ENCODE results near the gene SCN7A.
"Not testable (repeated sequence)": the region's sequence is repeated elsewhere in the genome, so short reads cannot be mapped to it uniquely, and the experiment has no call there.

The SCN7A gene

DNA sequence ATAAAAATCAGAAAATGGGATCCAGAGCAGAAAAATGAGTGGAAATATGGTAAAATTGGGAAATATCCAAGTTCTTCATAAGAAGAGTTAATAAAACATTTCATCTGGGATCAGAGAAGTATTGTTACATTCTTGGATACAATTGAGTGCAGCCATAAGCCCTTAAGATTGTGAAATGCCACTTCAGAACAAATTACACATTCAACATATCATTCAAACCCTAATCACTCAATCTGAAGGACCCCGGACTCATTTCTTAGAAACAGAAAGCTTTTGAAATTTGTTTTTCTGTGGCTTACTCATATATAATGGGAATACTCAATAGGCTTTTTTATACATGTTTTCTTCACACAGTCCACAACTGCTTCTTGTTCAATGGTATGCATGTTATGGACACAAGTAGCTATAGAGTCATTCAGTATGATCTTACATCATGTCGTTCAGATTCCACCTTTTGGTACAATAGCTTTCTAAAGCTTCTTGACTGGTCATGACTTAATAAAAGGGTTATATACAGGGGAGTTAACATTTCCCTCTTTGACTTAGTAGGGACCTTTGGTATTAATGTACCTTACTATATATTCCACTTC, 39.9 kb downstream of the SCN7A start:
- no peak for DNase-seq (ENCODE audit: low spot score)

DNA sequence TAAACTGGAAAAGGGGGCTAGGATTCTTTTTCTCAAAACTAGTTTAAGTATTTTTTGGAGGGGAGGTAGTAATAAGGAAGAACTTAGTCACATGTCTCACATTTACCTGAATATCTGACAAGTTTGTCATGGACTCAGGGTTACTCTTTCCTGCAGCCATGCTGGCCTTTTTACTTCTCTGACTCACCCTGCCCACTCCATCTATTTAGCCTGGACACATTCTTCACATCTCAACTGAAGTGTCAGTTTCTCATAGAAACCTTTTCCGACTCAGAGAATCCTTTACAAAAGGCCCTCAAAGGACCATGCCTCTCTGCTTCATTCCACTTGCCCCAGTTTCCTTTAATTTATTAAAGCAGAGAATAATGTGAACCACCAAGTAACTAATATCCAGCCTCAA, 42.6 kb downstream of the SCN7A start:
- no peak for DNase-seq (ENCODE audit: low spot score)

DNA sequence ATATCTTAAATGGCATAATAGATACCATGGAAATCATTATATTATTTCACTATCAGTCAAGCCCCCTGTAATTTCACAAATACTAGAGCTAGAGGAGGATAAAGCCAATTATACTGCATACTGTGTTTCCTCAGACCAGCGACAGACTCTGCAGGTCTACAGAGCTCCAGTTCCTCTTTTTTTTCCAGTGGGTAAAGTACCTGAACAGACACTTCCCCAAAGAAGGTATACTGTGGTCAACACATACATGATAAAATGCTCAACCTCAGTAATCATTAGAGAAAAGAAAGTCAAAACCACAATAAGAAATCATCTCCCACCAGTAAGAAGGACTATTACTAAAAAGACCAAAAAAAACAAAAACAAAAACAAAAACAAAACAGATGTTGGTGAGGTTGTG, 44.6 kb downstream of the SCN7A start:
- no peak for DNase-seq (ENCODE audit: low spot score)

DNA sequence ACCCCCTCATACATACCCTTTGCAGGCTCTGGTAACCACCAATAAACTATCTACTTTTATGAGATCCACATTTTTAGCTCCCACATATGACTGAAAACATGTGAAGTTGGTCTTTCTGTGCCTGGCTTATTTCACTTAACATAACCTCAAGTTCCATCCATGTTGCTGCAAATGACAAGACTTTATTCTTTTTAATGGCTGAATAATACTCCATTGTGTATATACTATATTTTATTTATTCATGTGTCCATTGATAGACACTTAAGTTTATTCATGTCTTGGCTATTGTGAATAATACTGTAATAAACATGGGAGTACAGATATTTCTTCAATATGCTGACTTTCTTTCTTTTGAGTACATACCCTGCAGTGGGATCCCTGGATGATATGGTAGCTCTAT, 45.9 kb downstream of the SCN7A start:
- DNase-seq (ENCODE audit: low spot score) = no peak

DNA sequence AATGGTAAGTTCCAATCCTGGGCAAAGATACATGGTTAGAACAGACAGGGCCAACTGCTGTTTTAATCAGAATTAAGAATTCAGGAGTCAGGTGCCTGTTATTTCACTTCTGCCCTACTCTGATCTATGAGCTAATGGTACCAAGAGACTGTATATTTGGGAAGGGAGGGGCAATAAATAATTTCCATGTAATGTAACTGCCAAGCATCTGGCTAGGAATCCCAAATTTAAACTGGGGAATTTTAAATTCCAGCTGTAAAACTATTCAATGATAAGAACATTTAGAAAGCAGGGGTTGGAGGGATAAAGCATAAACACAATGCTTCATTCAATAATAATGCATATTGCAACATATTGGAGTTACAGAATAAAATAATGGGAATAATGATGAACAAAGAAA, 49.7 kb downstream of the SCN7A start:
- DNase-seq (ENCODE audit: low spot score) = no peak

DNA sequence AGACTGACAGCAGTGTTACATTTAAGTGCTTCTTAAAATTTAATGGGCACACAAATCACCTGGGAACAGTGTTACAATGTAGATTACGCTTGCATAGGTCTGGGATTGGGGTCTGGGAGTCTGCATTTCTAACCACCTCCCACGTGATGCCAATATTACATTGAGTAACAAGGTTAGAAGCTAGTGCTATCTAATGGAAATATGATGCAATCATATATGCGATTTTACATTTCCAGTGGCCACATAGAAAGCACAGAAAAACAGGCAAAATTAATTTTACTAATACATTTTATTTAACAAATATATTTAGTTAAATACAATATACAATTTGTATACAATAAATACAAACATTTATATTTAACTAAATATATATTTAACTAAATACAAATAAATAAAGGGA, 53.7 kb downstream of the SCN7A start:
- no peak for DNase-seq (ENCODE audit: low spot score)

DNA sequence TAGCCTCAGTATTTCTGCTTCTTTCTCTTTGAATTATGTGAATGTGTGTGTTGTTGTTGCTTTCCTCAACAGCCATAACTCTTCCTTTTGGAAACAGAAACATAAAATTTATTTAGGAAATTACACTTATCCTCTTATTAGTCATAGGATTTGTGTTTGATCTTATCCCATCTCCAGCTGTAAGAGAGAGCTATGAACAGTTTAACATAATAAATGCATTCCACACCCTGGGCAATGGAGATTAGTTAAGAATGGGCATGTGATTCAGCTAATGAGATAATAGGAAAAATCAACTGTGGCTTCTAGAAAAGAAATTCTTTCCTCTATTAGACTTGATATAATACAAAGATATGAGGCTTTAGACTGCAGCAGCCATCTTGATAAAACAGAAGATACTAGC, 55.0 kb downstream of the SCN7A start:
- no peak for DNase-seq (ENCODE audit: low spot score)

DNA sequence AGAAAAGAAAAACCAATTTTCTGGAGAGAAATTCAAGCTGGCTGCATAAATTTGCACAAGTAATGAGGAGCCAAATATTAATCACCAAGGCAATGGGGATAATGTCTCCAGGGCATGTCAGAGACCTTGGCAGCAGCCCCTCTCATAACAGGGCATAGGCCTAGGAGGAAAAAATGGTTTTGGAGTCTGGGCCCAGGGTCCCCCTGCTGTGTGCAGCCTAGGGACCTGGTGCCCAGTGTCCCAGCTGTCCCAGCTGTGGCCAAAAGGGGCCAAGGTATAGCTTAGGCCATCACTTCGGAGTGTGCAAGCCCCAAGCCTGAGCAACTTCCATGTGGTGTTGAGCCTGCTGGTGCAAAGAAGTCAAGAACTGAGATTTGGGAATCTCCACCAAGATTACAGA, 57.1 kb downstream of the SCN7A start:
- no peak for DNase-seq (ENCODE audit: low spot score)

DNA sequence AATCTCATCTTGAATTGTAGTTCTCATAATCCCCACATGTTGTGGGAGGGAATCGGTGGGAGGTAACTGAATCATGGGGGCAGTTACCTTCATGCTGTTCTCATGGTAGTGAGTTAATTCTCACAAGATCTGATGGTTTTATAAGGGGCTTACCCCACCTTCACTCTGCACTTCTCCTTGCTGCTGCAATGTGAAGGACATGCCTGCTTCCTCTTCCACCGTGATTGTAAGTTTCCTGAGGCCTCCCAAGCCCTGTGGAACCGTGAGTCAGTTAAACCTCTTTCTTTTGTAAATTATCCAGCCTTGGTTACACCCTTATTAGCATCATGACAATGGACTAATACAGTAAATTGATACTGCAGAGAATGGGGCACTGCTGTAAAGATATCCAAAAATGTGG, 57.9 kb downstream of the SCN7A start:
- no peak for DNase-seq (ENCODE audit: low spot score)

DNA sequence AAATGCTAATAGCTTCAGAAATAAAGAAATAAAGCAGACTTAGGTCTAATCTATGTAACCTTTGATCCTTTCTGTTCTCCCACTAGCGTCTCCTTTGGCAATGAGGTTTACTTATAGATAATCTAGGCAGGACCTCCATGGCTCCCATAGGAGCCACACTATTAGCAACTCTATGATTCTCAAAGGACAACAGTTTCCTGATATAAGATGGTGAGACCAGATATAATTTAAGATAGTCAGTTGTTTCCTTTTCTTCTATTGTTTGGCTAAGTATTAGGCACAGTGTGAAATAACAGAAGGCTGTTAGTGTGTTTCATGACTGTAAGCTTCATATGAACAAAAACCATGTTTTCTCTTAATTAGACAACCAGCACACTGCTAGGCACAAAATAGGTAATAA, 59.6 kb downstream of the SCN7A start:
- DNase-seq (ENCODE audit: low spot score) = no peak

DNA sequence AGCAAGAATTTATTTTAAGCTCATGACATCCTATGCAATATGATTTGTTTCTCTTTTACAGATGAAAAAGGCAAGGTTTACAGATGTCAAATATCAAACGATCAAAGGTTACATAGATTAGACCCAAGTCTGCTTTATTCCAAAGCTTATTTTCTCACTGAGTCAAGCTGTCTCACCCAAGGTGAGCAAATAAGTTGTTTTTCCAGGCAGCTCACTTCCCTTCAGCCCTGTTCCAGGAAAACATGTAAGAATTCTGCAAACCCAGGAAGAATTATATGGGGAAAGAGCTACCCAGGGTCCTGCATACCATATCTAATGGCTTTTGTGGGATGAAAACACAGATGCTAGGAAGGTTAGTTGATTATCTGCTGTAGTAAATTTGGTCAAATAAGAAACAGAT, 60.6 kb downstream of the SCN7A start:
- DNase-seq (ENCODE audit: low spot score) = no peak

DNA sequence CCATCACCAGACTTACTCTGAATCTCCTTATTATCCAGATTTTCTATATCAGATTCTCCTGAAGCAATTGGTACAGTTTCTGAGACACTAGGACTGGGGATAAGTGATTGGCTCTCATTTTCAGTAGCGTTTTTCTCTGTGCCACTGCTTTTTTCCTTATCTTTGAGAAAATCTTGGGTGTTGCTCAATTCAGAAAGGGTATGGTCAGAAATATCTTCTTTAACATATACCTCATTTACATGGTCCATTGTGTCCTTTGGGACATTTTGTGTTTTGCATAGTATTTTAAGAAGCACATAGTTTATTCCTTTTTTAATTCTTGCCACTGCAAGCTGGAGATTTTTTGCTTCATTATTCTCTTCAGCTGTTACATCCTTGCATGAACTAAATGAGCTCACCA, 61.7 kb downstream of the SCN7A start:
- DNase-seq (ENCODE audit: low spot score) = no peak

DNA sequence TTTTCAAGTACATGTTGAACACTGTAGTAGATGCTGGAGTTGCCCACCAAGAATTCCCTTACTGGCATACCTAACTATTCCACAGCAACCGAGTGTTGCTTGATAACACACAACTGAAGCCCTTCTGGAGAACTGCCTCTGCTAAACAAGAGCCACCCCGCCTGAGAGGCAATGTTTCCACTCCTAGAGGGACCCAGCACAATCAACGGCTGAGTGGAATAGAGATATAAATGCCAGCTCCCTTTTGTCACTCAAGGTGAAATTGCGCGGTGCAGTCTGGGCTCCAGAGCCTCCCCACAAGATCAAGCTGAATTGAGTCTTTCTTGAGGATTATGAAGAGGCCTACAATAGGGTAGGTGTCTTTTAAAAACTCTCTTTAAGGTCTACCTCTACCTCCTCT, 69.2 kb downstream of the SCN7A start:
- no peak for DNase-seq (ENCODE audit: low spot score)

DNA sequence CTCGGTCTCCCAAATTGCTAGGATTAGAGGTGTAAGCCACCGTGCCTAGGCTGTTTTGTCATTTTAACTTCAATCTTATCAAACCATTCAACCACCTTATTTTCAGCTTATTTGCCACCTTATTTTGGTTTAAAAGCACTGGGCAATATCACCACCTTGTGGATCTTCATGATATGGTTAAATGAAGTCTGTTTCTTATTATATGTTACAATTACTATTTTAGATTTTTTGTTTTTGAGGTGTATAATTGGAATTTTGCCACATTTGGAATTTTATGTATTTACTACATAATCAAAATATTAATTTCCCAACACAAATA, 74.5 kb downstream of the SCN7A start:
- DNase-seq (ENCODE audit: low spot score) = no peak

DNA sequence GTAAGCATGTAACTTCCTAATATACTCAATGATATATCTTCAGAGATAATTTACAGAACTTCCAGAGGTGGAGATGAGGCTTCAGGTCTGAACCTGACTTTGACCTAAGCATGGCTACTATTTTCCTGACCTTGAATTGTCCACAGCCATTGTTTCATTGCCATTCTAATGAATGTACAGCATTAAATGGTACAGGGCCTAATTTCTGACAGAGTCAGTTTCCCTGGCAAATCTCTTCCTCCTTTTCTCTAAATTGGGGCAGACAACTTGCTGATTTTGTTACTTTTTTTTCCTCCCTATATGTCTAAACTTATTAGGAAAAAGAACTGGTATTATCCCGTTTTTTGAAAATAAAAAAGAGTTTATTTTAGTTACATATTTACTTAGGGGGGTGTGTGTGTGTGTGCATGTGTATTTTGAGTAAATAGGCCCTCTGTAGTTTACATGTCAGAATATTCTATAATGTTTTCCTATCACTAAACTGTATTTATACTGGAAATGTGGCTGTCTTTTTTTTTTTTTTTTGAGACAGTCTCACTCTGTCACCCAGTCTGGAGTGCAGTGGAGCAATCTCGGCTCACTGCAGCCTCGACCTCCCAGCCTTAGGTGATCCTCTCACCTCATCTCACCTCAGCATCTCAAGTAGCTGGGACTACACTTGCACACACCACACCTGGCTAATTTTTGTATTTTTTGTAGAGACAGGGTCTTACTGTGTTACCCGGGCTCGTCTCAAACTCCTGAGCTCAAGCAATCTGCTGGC, 75.0 kb downstream of the SCN7A start:
- no peak for DNase-seq (ENCODE audit: low spot score)

DNA sequence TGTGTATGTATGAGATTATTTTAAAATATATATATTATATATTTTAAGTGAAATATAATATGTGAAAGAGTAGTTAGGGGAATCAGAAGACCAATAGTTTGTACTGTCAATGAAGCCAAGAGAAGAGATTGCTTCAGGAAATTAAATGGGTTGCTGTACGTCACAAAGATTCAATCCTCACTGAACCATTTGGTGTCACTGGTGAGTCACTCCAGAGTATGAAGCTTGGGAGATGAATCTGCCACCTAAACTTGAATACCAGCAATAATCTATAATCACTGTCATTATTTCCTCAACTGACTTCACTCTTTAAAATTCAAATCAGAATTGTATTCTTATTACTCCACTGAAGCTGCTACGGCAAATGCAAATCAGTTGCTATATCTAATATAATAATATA, 76.4 kb downstream of the SCN7A start:
- DNase-seq (ENCODE audit: low spot score) = no peak

DNA sequence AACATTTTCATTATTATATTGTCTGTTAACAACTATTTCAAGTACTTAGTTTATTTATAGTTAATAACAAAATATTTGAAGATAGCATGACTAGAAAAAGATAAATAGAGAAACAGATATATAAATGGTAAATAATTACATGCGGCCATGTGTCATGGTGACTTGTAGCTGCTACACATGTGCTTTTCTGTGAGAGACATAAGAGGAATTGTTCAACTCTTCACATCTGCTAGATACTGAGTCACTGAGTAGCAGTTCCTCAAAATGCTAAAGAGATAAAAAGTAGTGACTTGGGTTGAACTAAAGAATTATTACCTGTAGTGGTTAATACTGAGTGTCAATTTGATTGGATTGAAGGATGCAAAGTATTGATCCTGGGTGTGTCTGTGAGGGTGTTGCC, 80.8 kb downstream of the SCN7A start:
- DNase-seq (ENCODE audit: low spot score) = no peak

DNA sequence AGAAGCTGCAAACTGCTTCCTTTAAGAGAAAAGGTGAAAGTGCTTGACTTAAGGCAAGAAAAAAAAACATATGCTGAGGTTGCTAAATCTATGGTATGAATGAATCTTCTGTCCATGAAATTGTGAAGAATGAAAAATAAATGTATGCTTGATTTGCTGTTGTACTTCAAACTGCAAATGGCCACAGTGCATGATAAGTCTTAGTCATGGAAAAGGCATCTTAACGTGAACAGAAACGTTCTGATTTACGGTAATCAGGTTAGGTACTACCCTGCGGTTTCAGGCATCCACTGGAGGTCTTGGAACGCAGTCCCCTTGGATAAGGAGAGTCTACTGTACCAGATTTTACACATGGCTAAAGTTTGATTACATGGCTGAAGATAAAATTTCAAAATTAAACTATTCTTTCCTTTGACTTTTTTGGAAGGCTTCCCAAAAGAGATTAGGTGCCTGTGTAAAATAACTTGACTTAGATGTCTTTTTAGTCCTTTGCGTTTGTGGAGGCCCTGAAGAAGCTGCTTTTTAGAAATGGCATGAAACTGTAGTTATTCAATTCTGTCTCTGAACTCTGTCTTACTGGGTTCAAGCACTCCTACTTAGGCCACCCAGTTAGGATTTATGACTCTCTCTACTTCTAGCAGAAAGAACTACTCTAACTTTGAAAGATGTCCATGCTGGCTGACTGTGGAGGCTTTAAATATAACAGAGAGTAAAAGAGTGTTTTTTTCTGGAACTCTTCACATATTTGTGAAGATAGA, 82.4 kb downstream of the SCN7A start:
- DNase-seq (ENCODE audit: low spot score) = no peak

DNA sequence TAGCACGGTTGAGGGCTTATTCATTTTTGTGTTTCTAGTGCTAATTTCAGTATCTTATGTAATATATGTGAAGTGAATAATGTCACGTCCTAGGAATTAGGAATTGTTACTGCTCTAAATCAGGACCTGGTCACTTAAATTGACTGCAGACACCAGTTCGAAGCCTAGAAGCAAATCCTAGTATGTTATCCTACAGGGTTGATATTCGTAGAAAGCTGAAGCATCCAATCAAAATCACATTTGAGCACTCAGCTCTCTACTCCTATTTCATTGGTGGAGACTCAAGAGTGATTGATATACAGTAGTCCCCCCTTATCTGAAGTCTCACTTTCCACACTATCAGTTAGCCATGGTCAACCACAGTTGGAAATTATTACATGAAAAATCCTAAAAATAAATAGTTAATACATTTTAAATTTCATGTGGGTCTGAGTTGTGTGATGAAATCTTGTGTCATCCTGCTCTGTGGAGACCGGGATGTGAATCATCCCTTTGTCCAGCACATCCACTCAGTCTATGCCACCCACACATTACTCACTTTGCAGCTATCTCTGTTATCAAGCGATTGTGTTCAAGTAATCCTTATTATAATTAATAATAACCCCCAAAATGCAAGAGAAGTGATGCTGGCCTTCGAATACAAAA, 83.1 kb downstream of the SCN7A start:
- no peak for DNase-seq (ENCODE audit: low spot score)

DNA sequence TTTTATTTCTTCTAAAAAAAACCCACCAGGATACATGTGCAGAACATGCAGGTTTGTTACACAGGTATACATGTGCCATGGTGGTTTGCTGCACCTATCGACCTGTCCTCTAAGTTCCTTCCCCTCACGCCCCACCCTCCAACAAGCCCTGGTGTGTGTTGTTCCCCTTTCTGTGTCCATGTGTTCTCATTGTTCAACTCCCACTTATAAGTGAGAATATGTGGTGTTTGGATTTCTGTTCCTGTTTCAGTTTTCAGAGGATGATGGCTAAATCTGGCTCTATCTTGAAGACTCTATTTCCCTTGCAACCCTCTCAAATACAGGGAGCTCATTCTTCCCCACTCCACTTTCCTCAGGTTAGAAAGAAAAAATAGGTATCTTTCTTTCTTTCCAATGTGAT, 86.3 kb downstream of the SCN7A start:
- DNase-seq (ENCODE audit: low spot score) = not testable (repeated sequence)

DNA sequence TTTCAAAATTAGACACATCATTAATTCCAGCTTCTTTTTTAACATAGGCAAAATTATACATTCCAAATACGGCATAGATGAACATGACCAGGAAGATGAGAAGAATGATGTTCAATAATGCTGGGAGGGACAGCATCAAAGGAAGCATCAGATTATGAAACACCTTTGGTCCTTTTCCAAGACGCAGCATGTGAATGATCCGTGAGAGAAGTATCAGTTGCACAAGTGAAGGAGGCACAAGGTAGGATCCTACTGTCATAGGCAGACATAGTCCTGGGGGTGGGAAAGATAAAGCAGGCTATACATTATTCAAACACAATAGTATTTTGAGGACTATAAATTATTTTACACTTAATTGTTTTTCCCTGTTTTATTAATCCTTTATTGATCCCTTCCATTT, 87.7 kb downstream of the SCN7A start:
- no peak for DNase-seq (ENCODE audit: low spot score)

DNA sequence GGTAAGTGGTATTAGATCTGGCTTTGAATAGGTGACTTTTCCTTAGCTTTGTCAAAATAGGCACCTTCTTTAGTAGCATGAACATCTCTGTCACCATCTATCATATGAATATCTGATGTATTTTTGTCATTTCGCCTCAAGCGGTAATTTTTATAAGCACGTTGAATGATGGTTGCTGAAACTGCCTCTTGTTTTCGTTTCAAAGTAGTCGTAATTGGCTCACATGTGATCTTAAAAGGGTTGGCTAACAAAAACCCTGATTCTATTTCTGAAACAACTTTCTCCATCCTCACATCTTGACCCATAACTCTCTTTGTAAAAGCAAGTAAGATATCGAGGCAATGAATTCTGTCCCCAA, 88.5 kb downstream of the SCN7A start:
- DNase-seq (ENCODE audit: low spot score) = no peak

DNA sequence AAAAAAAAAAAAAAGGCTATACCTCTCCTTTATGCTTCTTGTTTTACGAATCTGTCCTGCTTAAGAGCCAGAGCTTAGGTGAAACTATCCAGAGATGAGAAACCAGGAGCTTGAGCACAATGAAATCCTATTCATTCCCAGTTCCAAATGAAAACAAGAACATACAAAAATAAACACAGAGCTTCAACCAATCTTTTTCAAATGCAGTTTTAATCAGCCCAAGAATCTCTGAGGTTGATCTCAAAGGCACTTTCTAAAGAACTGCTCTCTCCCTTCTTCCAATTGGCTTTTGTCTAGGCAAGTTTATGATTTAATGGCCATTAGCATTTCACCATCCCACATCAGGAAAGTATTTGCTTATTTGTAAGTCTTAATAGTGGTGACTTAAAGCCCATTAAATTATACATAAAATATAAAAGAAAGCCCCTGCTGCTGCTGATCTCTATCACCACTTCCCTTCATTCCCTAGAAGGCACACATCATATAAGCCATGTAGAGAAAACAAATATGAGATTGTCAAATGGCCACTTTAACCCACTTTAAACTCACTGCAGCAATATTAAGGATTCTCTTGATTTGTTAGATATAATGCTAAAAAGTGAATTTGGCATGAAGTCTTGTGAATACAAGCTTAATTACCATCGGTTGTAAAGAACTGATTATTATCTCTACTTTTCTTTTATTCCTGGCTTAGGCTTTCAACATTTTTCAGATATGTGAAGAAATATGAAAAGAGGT, 89.0 kb downstream of the SCN7A start:
- DNase-seq (ENCODE audit: low spot score) = no peak
